ENCODE measurements around the gene AQR.

Gene AQR

DNA sequence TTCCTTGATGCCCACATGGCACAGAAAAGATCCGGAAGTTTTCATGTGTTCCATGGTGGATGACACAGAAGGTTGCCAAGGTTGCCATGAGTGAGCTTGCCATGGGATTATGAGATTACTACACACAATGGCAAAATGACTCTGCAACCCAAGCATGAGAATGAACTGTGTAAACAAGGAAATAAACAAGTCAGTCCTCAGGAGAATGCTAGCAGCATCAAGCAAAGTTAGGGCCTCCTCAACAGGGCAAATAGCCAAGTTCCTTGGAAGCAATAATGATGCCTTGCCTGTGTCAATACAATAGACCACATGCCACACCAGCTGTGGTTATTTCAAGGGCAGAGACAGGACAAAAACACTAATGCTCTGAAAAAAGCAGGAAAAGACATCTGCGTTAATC lies 41.8 kb downstream of the AQR start:
- TF ChIP-seq, protein P1, sequence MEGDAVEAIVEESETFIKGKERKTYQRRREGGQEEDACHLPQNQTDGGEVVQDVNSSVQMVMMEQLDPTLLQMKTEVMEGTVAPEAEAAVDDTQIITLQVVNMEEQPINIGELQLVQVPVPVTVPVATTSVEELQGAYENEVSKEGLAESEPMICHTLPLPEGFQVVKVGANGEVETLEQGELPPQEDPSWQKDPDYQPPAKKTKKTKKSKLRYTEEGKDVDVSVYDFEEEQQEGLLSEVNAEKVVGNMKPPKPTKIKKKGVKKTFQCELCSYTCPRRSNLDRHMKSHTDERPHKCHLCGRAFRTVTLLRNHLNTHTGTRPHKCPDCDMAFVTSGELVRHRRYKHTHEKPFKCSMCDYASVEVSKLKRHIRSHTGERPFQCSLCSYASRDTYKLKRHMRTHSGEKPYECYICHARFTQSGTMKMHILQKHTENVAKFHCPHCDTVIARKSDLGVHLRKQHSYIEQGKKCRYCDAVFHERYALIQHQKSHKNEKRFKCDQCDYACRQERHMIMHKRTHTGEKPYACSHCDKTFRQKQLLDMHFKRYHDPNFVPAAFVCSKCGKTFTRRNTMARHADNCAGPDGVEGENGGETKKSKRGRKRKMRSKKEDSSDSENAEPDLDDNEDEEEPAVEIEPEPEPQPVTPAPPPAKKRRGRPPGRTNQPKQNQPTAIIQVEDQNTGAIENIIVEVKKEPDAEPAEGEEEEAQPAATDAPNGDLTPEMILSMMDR (conservative IDR thresholded peaks at IDR 0.05; ENCODE audit: low read depth), result no peak
- ChIA-PET POLR2A (ENCODE audit: low non-redundant PET) (no interaction called here), CTCF (no interaction called here)
- no peak for DNase-seq (ENCODE audit: low spot score)
- H3K27ac ChIP-seq, result no peak overlapping the region

- H3K27ac ChIP-seq, result no peak overlapping the region
- no peak for DNase-seq (ENCODE audit: low spot score)
- POLR2A ChIA-PET (ENCODE audit: low non-redundant PET), result no interaction called here
- TF ChIP-seq, protein P1 (conservative IDR thresholded peaks at IDR 0.05; ENCODE audit: low read depth), result no peak
- CTCF ChIA-PET, result no interaction called here
Observed at GRCh38 chr15:34914317-34914716, 55.2 kb downstream of the AQR start.

DNA sequence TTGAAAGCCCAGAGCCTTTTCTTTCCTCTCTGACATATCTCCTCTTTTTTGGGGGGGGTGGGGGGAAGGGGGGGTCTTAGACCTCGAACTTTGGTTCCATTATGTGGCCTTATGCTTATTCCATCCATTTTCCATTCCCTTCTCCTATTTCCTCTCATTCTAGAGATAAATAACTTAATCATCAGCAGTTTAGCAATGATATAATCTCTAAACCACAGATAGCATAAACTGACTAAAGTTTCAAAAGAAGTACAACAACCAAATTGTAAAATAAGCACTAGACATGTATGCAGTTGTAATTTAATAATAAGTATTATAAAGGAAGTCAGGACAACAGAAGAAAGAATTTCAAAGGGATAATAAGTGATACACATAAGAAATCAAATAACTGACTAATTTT lies 64.5 kb downstream of the AQR start:
- POLR2A ChIA-PET (ENCODE audit: low non-redundant PET), result no interaction called here
- CTCF ChIA-PET, result interaction anchor here (0.6 kb wide), 1 partner anchor 27 kb away, joined by 4 read pairs; no protein-coding TSS in a partner anchor
- H3K27ac ChIP-seq, result no peak overlapping the region
- TF ChIP-seq, protein P1 (conservative IDR thresholded peaks at IDR 0.05; ENCODE audit: low read depth), result no peak
- no peak for DNase-seq (ENCODE audit: low spot score)

GRCh38 chr15:34904527-34904926 lies 65.0 kb downstream of the AQR start:
- TF ChIP-seq, protein P1 (conservative IDR thresholded peaks at IDR 0.05; ENCODE audit: low read depth), result no peak
- no peak for DNase-seq (ENCODE audit: low spot score)
- CTCF ChIA-PET, result no interaction called here
- no peak overlapping the region for H3K27ac ChIP-seq
- POLR2A ChIA-PET (ENCODE audit: low non-redundant PET), result no interaction called here

DNA sequence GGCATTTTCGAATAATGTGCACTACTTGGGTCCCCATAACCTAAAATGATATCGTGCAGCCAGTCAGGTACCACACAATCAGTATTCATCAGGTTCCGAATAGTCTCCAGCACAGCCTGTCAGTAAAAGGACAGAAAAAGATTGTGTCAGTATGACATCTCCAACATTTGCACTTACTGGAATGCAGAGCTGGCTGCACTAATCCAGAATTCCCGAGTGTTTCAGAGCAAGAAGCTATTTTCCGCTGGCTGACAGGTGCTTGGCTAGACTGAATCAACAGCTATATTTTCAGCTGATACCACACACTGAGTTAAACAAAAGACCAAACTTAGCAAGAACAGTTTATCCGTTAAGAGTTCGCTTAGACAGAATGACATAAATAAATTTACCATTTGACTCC lies 68.8 kb downstream of the AQR start:
- DNase-seq (ENCODE audit: low spot score), result no peak
- POLR2A ChIA-PET (ENCODE audit: low non-redundant PET), result no interaction called here
- H3K27ac ChIP-seq, result no peak overlapping the region
- TF ChIP-seq, protein P1 (conservative IDR thresholded peaks at IDR 0.05; ENCODE audit: low read depth), result no peak
- CTCF ChIA-PET, result interaction anchor here (1.1 kb wide), 1 partner anchor 12 kb away, joined by 3 read pairs; no protein-coding TSS in a partner anchor

DNA sequence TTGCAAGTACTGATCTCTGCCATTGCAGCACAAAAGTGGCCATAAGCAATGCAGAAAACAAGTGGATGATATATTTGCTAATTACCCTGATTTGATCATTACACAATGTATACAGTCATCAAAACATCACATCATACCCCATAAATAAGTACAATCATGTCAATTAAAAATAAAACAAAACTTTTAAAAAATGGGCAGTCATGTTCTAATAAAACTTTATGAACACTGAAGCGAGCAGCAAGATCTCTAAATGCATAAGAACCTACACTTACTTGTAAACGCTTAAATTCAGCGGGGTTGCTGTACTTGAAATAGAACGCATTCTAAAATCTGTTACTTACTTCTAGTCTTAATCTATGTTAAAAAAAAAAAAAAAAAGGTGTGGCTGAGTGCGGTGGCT lies 73.4 kb downstream of the AQR start:
- no peak for DNase-seq (ENCODE audit: low spot score)
- POLR2A ChIA-PET (ENCODE audit: low non-redundant PET), result no interaction called here
- no peak overlapping the region for H3K27ac ChIP-seq
- TF ChIP-seq, protein P1 (conservative IDR thresholded peaks at IDR 0.05; ENCODE audit: low read depth), result no peak
- CTCF ChIA-PET, result no interaction called here

DNA sequence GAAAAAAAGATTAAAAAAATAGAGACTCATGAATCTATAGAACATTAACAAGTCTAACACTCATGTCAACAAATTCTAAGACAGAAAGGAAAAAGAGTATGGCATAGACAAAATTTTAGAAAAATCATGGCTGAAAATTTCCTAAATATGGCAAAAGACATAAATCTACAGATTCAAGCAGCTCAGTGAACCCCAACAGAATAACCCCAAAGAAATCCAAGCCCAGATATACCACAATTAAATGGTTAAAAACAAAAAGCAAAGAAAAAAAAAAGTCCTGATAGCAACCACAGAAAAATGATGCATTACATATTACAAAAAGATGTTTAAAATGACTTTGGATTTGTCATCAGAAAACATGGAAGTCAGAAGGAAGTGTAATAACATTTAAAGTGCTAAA lies 75.6 kb downstream of the AQR start:
- TF ChIP-seq, protein P1 (conservative IDR thresholded peaks at IDR 0.05; ENCODE audit: low read depth), result no peak
- ChIA-PET CTCF (no interaction called here), POLR2A (ENCODE audit: low non-redundant PET) (no interaction called here)
- no peak overlapping the region for H3K27ac ChIP-seq
- DNase-seq (ENCODE audit: low spot score), result no peak
